Measurements from ENCODE around the gene RAB6D.
"Not testable (repeated sequence)": the region's sequence is repeated elsewhere in the genome, so short reads cannot be mapped to it uniquely, and the experiment has no call there.

Gene RAB6D

DNA sequence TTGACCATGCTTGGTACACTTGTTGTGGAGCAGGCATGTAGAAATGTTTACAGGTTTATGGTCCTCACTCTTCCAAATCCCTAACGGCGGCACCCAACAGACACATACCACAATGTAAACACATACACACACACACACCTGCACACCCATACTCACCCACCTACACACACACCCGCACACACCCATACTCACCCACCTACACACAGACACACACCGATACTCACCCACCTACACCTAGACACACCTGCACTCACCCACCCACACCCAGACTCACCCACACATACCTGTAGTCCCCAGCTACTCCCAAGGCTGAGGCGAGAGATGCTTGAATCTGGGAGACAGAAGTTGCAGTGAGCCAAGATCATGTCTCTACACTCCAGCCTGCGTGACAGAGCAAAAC is 1.5 kb upstream of the RAB6D start:
- DNase-seq = no peak

DNA sequence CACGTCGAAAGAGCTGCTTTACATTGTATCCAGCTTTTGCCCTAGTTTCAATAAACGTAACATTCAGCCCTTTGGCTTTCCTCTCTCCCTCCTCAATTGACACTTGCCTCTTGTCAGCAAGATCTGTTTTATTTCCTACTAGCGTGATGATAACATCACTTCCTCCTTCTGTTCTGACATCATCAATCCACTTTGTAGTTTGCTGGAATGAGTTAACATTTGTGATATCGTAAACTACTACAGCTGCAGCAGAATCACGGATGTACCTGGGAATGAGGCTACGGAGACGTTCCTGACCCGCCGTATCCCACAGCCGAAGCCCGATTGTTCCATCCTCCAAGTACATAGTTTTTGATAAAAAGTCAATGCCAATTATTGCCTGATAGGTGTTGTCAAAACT is 755 bp downstream of the RAB6D start:
- not testable (repeated sequence) for DNase-seq

DNA sequence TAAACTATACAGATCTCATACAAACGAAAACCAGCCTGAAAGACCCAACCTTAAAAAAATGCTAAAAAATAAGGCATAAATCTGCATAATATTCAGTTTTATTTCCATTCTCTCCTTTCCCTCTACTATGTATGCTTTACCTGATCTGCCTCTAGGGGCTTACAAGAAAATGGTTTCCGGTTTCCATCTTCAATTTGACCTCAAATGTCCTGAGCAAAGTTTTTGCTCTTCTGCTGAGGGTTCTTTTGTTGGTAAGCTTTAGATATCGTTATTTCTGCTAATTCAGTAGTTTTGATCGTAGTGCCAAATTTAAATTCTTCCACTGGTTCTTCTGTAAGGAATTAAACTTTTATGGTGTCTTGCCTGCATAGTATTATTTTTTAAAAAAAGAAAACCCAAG is 2.2 kb downstream of the RAB6D start:
- DNase-seq = not testable (repeated sequence)

DNA sequence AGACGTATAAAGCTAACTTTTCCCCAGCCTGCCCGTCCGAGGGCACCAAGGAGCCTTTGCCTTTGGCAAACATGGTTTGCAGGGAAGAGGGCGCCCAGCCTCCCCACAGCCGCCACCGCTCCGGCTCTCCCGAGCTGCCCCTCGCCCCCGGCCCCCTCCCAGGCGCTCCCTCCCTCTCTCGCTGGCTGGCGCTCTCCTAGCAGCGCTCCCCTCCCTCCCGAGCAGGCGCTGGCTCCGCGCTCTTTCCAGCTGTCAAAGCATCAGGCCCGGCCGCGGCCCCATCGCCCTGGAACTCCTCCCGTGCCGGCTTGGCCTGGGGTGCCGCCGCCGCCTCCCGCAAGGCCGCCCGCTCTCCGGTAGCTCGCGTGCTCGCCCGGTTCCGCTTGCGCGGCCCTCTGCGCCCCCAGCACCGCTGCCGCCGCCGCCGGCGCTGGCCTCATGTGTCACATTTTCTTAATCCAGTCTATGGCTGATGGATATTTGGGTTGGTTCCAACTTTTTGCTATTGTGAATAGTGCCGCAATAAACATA is 10.7 kb downstream of the RAB6D start:
- not testable (repeated sequence) for DNase-seq

DNA sequence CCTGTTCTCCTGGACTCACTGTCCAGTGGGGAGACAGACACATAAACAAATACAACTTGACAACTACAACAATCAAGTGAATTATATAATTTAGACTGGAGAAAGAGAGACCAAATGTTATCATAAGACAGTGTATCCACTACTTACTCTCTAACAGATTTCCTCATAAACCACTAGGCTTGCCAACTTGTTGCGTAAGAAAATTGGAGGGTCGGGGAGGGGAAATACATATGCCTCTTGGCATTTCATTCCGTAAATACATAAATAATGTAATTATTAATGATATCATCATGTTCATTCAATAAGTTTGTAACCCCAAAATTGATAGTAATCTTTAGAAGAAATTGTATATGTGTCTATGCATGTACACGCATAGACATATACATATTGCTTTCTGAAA is 14.9 kb downstream of the RAB6D start:
- no peak for DNase-seq

DNA sequence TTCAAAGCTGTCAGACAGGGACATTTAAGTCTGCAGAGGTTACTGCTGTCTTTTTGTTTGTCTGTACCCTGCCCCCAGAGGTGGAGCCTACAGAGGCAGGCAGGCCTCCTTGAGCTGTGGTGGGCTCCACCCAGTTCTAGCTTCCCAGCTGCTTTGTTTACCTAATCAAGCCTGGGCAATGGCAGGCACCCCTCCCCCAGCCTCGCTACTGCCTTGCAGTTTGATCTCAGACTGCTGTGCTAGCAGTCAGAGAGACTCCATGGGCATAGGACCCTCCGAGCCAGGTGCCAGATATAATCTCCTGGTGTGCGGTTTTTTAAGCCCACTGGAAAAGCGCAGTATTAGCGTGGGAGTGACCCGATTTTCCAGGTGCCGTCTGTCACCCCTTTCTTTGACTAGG is 16.9 kb downstream of the RAB6D start:
- DNase-seq = not testable (repeated sequence)

DNA sequence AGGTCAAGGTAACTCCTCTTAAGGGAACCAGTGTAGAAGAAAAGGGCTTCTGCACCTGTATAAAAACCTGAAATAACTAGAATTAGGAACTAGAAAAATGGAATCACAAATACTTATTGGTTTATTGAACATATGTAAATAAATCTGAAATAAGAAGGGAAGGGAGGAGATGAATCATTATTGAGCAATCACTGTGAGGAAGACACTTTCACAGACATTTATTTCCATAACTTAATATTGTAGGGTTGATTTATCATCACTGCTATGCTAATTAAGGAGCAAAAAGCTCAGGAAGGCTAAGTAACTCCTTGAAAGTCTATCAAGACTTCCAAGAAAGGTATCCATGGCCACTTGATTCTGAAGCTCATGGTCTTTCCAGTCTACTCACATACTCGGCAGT is 24.7 kb downstream of the RAB6D start:
- not testable (repeated sequence) for DNase-seq

DNA sequence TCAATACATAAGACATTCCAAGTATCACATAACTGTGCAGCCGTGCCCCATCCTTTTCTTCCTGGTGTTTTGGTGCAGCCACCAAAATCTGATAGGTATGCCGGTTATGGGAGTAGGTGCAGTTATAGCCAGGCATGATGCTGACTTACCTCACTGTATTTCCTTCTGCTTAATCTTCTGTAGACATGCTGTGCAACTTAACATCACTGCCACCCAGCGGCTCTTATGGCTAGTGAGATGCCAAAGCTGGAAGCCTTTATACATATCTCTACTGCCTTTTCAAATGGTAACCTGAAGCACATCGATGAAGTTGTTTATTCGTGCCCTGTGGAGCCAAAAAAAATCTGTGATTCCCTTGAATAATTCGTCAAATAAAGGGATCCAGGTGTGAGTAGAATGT is 28.6 kb downstream of the RAB6D start:
- not testable (repeated sequence) for DNase-seq

DNA sequence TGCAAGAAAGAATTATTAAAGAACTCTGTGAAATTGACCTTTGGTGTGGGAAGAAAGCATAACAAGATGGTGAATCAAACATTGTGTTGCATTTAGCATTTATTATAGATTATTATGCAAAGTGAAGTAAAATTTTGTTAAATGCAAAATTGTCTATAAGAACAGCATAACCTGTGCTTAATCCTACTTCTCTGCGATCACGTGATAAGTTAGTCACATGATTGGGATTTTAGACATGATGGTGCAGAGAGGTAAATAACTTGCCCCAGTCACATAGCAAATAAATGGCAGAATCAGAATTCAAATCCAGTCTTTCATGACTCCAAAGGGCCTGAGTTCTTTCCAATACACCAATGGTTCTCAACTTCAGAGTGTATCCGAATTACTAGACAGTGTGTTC is 31.3 kb downstream of the RAB6D start:
- not testable (repeated sequence) for DNase-seq

DNA sequence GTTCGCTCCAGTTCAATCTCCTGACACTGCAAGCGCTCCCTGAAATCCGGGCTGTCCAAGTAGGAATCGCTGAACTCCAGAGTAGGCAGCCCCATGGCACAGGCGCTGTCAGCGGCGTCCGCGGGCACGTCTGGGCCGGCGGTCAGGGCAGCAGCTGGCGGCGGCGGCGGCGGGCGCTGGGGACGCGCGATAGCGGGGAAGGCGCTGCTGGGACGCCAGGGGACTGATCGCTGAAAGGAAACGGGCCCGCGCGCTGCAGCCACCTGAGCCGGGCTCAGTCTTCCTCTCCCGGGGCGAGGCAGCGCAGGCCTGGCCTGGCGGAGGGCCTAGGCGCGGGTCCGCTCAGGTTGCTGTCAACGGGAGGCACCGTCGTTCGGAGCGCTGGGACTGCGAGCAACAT is 33.0 kb downstream of the RAB6D start:
- not testable (repeated sequence) for DNase-seq

DNA sequence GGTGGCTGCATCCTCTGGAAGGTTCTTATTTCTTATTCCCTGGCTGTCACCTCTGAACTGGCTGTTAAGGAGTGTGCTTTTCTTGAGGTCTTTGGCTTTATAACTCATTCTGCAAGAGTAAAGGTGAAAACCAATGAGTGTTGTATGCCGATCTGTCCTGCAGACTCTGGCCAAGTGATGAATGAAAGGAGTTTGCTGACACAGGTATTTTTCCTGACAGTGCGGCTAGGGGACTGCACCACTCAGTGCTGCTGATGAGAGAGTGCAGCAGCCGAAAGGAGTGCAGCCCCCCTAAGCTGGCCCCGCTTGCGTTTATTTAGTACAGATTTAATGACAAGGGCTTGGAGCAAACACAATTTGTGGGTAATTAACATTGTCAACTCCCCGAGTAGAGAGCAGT is 41.8 kb downstream of the RAB6D start:
- no peak for DNase-seq

DNA sequence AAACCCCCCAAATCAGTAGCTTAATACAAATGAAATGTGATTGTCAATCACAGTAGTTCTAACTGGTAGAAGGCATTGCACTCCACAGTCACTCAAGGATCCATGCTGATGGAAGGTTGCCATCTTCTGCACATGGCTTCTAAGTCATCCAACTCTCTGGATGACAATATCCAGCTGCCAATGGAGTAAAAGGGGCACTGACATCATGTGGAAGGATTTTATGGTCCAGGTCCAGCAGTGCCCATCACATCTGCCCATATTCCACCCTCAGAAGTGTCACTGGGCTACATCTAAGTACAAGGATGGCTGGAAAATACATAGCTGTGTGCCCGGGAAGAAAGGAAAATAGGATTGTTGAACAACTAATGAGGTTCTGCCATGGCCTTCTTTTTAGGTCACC is 42.6 kb downstream of the RAB6D start:
- DNase-seq = not testable (repeated sequence)

DNA sequence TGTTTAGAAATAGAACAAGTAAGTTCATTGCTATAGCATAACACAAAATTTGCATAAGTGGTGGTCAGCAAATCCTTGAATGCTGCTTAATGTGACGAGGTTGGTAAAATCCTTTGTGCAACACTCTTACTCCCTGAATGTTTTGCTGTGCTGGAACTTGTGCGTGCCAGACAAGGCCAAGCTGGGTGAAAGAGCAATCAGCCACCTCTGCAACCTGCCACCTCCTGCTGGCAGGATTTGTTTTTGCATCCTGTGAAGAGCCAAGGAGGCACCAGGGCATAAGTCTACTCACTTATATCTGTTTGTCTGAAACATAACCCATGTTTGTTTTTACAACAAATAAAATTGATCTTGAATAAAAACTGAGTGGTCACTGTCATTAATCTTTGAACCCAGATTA is 53.0 kb downstream of the RAB6D start:
- not testable (repeated sequence) for DNase-seq
